Liver (tissue), 9 donors: Measurements from ENCODE around the gene CNTLN. TPM values are rescaled to one million over a fixed set of nuclear protein-coding genes. Genes with fewer than 3 reads are reported as not detected.

Experiments
- DNase-seq: peaks from one replicate; pipeline ENCODE4 v3.0.0-alpha.2; 2017; ENCODE audit warnings: low spot score
- H3K27ac ChIP-seq, 2 donors: one replicate each; pipeline ENCODE4 v1.7.0; 2013; ENCODE audit warnings: inconsistent platforms in 2 of 2, low read length in 2 of 2, control low read depth in 1 of 2, low read depth in 1 of 2, mild to moderate bottlenecking in 1 of 2
- H3K27me3 ChIP-seq, 4 donors: one replicate each; pipeline versions ENCODE4 v1.6.1 to v1.7.0; 2013; ENCODE audit warnings: low read length in 3 of 4, inconsistent platforms in 1 of 4, mild to moderate bottlenecking in 1 of 4, moderate library complexity in 1 of 4; ENCODE audit not compliant: control insufficient read depth in 4 of 4, insufficient read depth in 4 of 4
- H3K36me3 ChIP-seq, 4 donors: one replicate each; pipeline versions ENCODE4 v1.6.1 to v1.7.0; 2013; ENCODE audit warnings: low read length in 3 of 4, mild to moderate bottlenecking in 3 of 4, low read depth in 1 of 4, moderate library complexity in 1 of 4; ENCODE audit not compliant: control insufficient read depth in 4 of 4, insufficient read depth in 3 of 4
- H3K4me1 ChIP-seq, 4 donors: one replicate each; pipeline versions ENCODE4 v1.6.1 to v1.7.0; 2013; ENCODE audit warnings: low read length in 3 of 4, mild to moderate bottlenecking in 3 of 4, moderate library complexity in 1 of 4; ENCODE audit not compliant: control insufficient read depth in 4 of 4, insufficient read depth in 4 of 4
- H3K4me3 ChIP-seq, 3 donors: one replicate each; pipeline versions ENCODE4 v1.6.1 to v1.7.0; 2013; ENCODE audit warnings: low read length in 3 of 3, control low read depth in 1 of 3, low read depth in 1 of 3, mild to moderate bottlenecking in 1 of 3
- H3K9ac ChIP-seq, 2 donors: one replicate each; pipeline ENCODE4 v1.7.0; 2013; ENCODE audit warnings: low read length in 2 of 2, mild to moderate bottlenecking in 2 of 2, moderate library complexity in 2 of 2, control low read depth in 1 of 2, low read depth in 1 of 2
- H3K9me3 ChIP-seq, 4 donors: one replicate each; pipeline versions ENCODE4 v1.6.1 to v1.7.0; 2013; ENCODE audit warnings: low read length in 3 of 4; ENCODE audit not compliant: control insufficient read depth in 4 of 4
- CTCF ChIP-seq: fragments of 150-350 bp; IDR thresholded peaks from 2 replicates; pipeline ENCODE4 v1.5.1; 2017; ENCODE audit warnings: improper control_type of control experiment, low read depth, low read length; ENCODE audit not compliant: missing input control
- EGR1 ChIP-seq, 2 donors: IDR thresholded peaks; 2 replicates each; pipeline ENCODE4 v1.6.1; 2016 to 2018; ENCODE audit warnings: antibody characterized with exemption in 2 of 2, low read depth in 2 of 2
- FOXA1 ChIP-seq: IDR thresholded peaks from 2 replicates; pipeline ENCODE4 v1.6.1; 2016; ENCODE audit warnings: antibody characterized with exemption
- FOXA2 ChIP-seq: IDR thresholded peaks from 2 replicates; pipeline ENCODE4 v1.6.1; 2016; ENCODE audit warnings: antibody characterized with exemption
- GABPA ChIP-seq, 2 donors: IDR thresholded peaks in 1 of 2; conservative IDR thresholded peaks in 1 of 2; 2 replicates each; pipeline ENCODE4 v1.6.1; 2016; ENCODE audit warnings: antibody characterized with exemption in 2 of 2, mild to moderate bottlenecking in 1 of 2, moderate library complexity in 1 of 2
- HNF4A ChIP-seq, 2 donors: conservative IDR thresholded peaks; 2 replicates each; pipeline ENCODE4 v1.6.1; 2016; ENCODE audit warnings: antibody characterized with exemption in 2 of 2, mild to moderate bottlenecking in 2 of 2
- HNF4G ChIP-seq: IDR thresholded peaks from 2 replicates; pipeline ENCODE4 v1.6.1; 2016; ENCODE audit warnings: antibody characterized with exemption
- JUND ChIP-seq, 2 donors: IDR thresholded peaks; 2 replicates each; pipeline ENCODE4 v1.6.1; 2016; ENCODE audit warnings: antibody characterized with exemption in 2 of 2
- MAX ChIP-seq: IDR thresholded peaks from 2 replicates; pipeline ENCODE4 v1.6.1; 2016; ENCODE audit warnings: antibody characterized with exemption
- NR2F2 ChIP-seq: IDR thresholded peaks from 2 replicates; pipeline ENCODE4 v1.6.1; 2016; ENCODE audit warnings: antibody characterized with exemption
- RAD21 ChIP-seq, 2 donors: IDR thresholded peaks; 2 replicates each; pipeline ENCODE4 v1.6.1; 2016; ENCODE audit warnings: antibody characterized with exemption in 2 of 2, mild to moderate bottlenecking in 2 of 2
- RXRA ChIP-seq, 2 donors: IDR thresholded peaks; 2 replicates each; pipeline ENCODE4 v1.6.1; 2017 to 2018; ENCODE audit warnings: antibody characterized with exemption in 2 of 2, mild to moderate bottlenecking in 1 of 2
- SP1 ChIP-seq: IDR thresholded peaks from 2 replicates; pipeline ENCODE4 v1.6.1; 2018; ENCODE audit warnings: antibody characterized with exemption, mild to moderate bottlenecking
- TAF1 ChIP-seq: conservative IDR thresholded peaks from 2 replicates; pipeline ENCODE4 v1.6.1; 2016; ENCODE audit warnings: antibody characterized with exemption, mild to moderate bottlenecking
- YY1 ChIP-seq: IDR thresholded peaks from 2 replicates; pipeline ENCODE4 v1.6.1; 2016; ENCODE audit warnings: antibody characterized with exemption, mild to moderate bottlenecking
- ZBTB33 ChIP-seq: IDR thresholded peaks from 2 replicates; pipeline ENCODE4 v1.6.1; 2016; ENCODE audit warnings: antibody characterized with exemption
- WGBS: extraction: QIAGEN DNeasy Blood & Tissue Kit; methylation state at CpG from one replicate; pipeline ENCODE4 v1.1.7; 2013; 5-methylcytosine and 5-hydroxymethylcytosine counted together
- polyA plus RNA-seq, 2 donors: library from polyadenylated mRNA; stranded (reverse) in 1 of 2; unstranded in 1 of 2; fragments of 200-250 nt in 1 of 2; fragments of >200 nt in 1 of 2; fragmentation: Nextera tagmentation in 1 of 2; extraction: Ambion mirVana in 1 of 2; gene quantifications; one replicate each; pipeline versions ENCODE4 v1.2.1 to v1.2.3, GENCODE V29; 2013 to 2015
- total RNA-seq, 2 donors: library from RNA; depleted of rRNA; stranded (reverse); fragments of >200 nt; gene quantifications; one replicate each; pipeline ENCODE4 v1.2.3, GENCODE V29; 2014
- TF ChIP-seq, protein P1 (sequence below): IDR thresholded peaks from 2 replicates; pipeline ENCODE4 v1.6.1; 2016; ENCODE audit warnings: antibody characterized with exemption, mild to moderate bottlenecking
- TF ChIP-seq, protein P2 (sequence below): IDR thresholded peaks from 2 replicates; pipeline ENCODE4 v1.6.1; 2016; ENCODE audit warnings: antibody characterized with exemption
- donor health status: healthy.
- donor health status: healthy.
- donor health status: healthy.
- donor health status: healthy.
- donor health status: healthy.

The CNTLN gene
- total and polyA plus RNA-seq, 4 donors = 2.8 to 31.4 (median 11.0) TPM

GRCh38 chr9:17148324-17148723 lies 13.5 kb downstream of the CNTLN start (continued):
- TF ChIP-seq, protein P1, sequence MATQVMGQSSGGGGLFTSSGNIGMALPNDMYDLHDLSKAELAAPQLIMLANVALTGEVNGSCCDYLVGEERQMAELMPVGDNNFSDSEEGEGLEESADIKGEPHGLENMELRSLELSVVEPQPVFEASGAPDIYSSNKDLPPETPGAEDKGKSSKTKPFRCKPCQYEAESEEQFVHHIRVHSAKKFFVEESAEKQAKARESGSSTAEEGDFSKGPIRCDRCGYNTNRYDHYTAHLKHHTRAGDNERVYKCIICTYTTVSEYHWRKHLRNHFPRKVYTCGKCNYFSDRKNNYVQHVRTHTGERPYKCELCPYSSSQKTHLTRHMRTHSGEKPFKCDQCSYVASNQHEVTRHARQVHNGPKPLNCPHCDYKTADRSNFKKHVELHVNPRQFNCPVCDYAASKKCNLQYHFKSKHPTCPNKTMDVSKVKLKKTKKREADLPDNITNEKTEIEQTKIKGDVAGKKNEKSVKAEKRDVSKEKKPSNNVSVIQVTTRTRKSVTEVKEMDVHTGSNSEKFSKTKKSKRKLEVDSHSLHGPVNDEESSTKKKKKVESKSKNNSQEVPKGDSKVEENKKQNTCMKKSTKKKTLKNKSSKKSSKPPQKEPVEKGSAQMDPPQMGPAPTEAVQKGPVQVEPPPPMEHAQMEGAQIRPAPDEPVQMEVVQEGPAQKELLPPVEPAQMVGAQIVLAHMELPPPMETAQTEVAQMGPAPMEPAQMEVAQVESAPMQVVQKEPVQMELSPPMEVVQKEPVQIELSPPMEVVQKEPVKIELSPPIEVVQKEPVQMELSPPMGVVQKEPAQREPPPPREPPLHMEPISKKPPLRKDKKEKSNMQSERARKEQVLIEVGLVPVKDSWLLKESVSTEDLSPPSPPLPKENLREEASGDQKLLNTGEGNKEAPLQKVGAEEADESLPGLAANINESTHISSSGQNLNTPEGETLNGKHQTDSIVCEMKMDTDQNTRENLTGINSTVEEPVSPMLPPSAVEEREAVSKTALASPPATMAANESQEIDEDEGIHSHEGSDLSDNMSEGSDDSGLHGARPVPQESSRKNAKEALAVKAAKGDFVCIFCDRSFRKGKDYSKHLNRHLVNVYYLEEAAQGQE = no peak

DNA sequence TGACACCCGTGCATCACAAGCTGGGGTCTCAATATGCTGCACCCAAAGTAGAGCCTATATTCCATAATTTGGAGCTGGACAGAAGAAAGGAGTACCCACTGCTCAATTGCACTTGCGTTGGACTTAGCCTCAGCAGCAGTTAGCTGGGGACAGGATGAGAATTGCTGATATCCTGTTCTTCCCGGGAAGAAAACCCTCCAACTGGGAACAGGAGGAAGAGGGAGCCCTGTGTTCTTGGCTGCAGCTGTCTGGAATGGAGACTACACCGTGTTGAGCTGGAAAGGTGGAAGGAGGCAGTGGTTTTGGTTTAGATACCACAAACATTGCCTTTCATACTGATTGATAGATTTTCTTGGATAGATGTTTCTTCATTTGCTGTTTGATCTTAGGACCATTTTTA lies 24.6 kb downstream of the CNTLN start:
- TF ChIP-seq, protein P1 = no peak
- TF ChIP-seq RXRA (IDR thresholded peaks at IDR 0.05) (no peak), JUND (IDR thresholded peaks at IDR 0.05) (no peak), SP1 (no peak), HNF4G (no peak), GABPA (IDR thresholded peaks at IDR 0.05 in 1 of 2, conservative IDR thresholded peaks at IDR 0.05 in 1 of 2) (no peak), HNF4A (conservative IDR thresholded peaks at IDR 0.05) (no peak), FOXA1 (no peak), MAX (no peak), YY1 (no peak), TAF1 (no peak), ZBTB33 (no peak), EGR1 (IDR thresholded peaks at IDR 0.05; ENCODE audit: low read depth in 2 of 2) (no peak), RAD21 (IDR thresholded peaks at IDR 0.05) (no peak), NR2F2 (no peak), CTCF (no peak), FOXA2 (no peak)
- TF ChIP-seq, protein P2, sequence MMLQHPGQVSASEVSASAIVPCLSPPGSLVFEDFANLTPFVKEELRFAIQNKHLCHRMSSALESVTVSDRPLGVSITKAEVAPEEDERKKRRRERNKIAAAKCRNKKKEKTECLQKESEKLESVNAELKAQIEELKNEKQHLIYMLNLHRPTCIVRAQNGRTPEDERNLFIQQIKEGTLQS = no peak
- Histone ChIP-seq H3K4me1 (no peaks in the 10 kb centered on the region), H3K27ac (no peak overlapping the region), H3K4me3 (no peak overlapping the region), H3K27me3 (no peaks in the 10 kb centered on the region), H3K9me3 (no peaks in the 10 kb centered on the region), H3K36me3 (peaks cover 0 to 11% (median 5%) of the 10 kb centered on the region in 4 donors), H3K9ac (no peak overlapping the region)
- WGBS = 82% methylated on average over 4 of the region's 4 CpGs
- DNase-seq = no peak
